Stimulated activated CD4-positive, alpha-beta T cell treated with anti-CD3 and anti-CD28 coated beads, Interleukin-12 subunit alpha, Interleukin-12 subunit beta, amount 100 ng/mL, for 48 hours (primary cell): Measurements from ENCODE around the gene FIG4.
"Not testable (repeated sequence)": the region's sequence is repeated elsewhere in the genome, so short reads cannot be mapped to it uniquely, and the experiment has no call there.

Source experiments
- DNase-seq, 3 donors: peaks; one replicate each; pipeline ENCODE4 v3.0.0-alpha.2; 2020; ENCODE audit warnings: low read depth in 2 of 3, low spot score in 1 of 3

Gene FIG4

GRCh38 chr6:109794201-109794923 lies 103.3 kb downstream of the FIG4 start:
- no peak for DNase-seq

GRCh38 chr6:109795994-109796555 lies 105.0 kb downstream of the FIG4 start:
- DNase-seq = no peak

- DNase-seq = no peak
These were observed 108.0 kb downstream of the FIG4 start for GRCh38 chr6:109799129-109799528.

GRCh38 chr6:109799664-109800063 lies 108.6 kb downstream of the FIG4 start:
- DNase-seq = no peak

- DNase-seq = no peak
These were observed 109.7 kb downstream of the FIG4 start for GRCh38 chr6:109800771-109801170.

GRCh38 chr6:109801794-109802193 lies 110.7 kb downstream of the FIG4 start:
- DNase-seq = no peak

GRCh38 chr6:109804020-109804419 lies 112.9 kb downstream of the FIG4 start:
- no peak for DNase-seq

- DNase-seq = no peak
These were observed 116.8 kb downstream of the FIG4 start for GRCh38 chr6:109807881-109808280.

- no peak for DNase-seq
These were observed 117.7 kb downstream of the FIG4 start for GRCh38 chr6:109808837-109809236.

- no peak for DNase-seq
These were observed 124.0 kb downstream of the FIG4 start for GRCh38 chr6:109815054-109815453.

GRCh38 chr6:109816452-109817374 lies 125.6 kb downstream of the FIG4 start:
- DNase-seq = no peak

- no peak for DNase-seq
These were observed 129.7 kb downstream of the FIG4 start for GRCh38 chr6:109820706-109821350.

- no peak for DNase-seq
These were observed 130.3 kb downstream of the FIG4 start for GRCh38 chr6:109821428-109821827.

GRCh38 chr6:109824105-109824504 lies 133.0 kb downstream of the FIG4 start:
- no peak for DNase-seq

GRCh38 chr6:109826551-109826950 lies 135.5 kb downstream of the FIG4 start:
- DNase-seq = no peak

GRCh38 chr6:109831352-109831751 lies 140.3 kb downstream of the FIG4 start:
- not testable (repeated sequence) for DNase-seq

- DNase-seq = no peak
These were observed 143.0 kb downstream of the FIG4 start for GRCh38 chr6:109834131-109834530.

- no peak for DNase-seq
These were observed 143.7 kb downstream of the FIG4 start for GRCh38 chr6:109834595-109835437.

GRCh38 chr6:109840034-109840433 lies 148.9 kb downstream of the FIG4 start:
- DNase-seq = no peak

GRCh38 chr6:109840796-109841195 lies 149.7 kb downstream of the FIG4 start:
- DNase-seq = no peak

GRCh38 chr6:109841869-109842268 lies 150.8 kb downstream of the FIG4 start:
- DNase-seq = no peak
